ENCODE measurements around the gene CYB561D2.
"Not testable (repeated sequence)": the region's sequence is repeated elsewhere in the genome, so short reads cannot be mapped to it uniquely, and the experiment has no call there.

The CYB561D2 gene
- 21.0 to 22.9 reads per million in 2 donors for total RNA-seq

- peak; percentile 100 for DNase-seq
These were observed at the start of gene CYB561D2, which contains the start of gene NPRL2 for GRCh38 chr3:50350527-50351322. CYB561D2 (plus strand) TSS chr3:50350862; CDS start chr3:50351434, 572 bp downstream. NPRL2 (minus strand) TSS chr3:50350775; CDS start chr3:50350652, 123 bp downstream.

GRCh38 chr3:50302095-50303012 is 48.3 kb upstream of the CYB561D2 start:
- DNase-seq, result no peak

GRCh38 chr3:50303013-50303815 is 47.4 kb upstream of the CYB561D2 start, which contains the start of gene HYAL1:
HYAL1 (minus strand) TSS chr3:50303574; CDS start chr3:50302956, 618 bp downstream.
- DNase-seq, result no peak

GRCh38 chr3:50304601-50305000 is 46.1 kb upstream of the CYB561D2 start:
- no peak for DNase-seq

- not testable (repeated sequence) for DNase-seq
These were observed 38.6 kb upstream of the CYB561D2 start for GRCh38 chr3:50312041-50312440.

GRCh38 chr3:50314342-50314741 is 36.3 kb upstream of the CYB561D2 start:
- no peak for DNase-seq

GRCh38 chr3:50314816-50315215 is 35.8 kb upstream of the CYB561D2 start:
- DNase-seq, result no peak

- DNase-seq, result peak; percentile 37
These were observed 33.9 kb upstream of the CYB561D2 start for GRCh38 chr3:50316657-50317242.

GRCh38 chr3:50317300-50317699 is 33.4 kb upstream of the CYB561D2 start:
- no peak for DNase-seq

GRCh38 chr3:50318163-50318562 is 32.5 kb upstream of the CYB561D2 start:
- DNase-seq, result no peak

GRCh38 chr3:50318615-50319014 is 32.0 kb upstream of the CYB561D2 start:
- DNase-seq, result no peak

GRCh38 chr3:50319181-50319893 is 31.3 kb upstream of the CYB561D2 start:
- no peak for DNase-seq

GRCh38 chr3:50319894-50320625 is 30.6 kb upstream of the CYB561D2 start:
- no peak for DNase-seq

GRCh38 chr3:50320853-50321335 is 29.8 kb upstream of the CYB561D2 start:
- peak; percentile 61 for DNase-seq

GRCh38 chr3:50321336-50322114 is 29.1 kb upstream of the CYB561D2 start:
- peak; percentile 61 for DNase-seq

- DNase-seq, result no peak
These were observed 28.6 kb upstream of the CYB561D2 start for GRCh38 chr3:50322115-50322385.

- DNase-seq, result no peak
These were observed 28.1 kb upstream of the CYB561D2 start, which contains the start of gene HYAL2 for GRCh38 chr3:50322386-50323091. HYAL2 (minus strand) TSS chr3:50322745; CDS start chr3:50320489, 2,256 bp downstream.

- DNase-seq, result no peak
These were observed 27.5 kb upstream of the CYB561D2 start for GRCh38 chr3:50323092-50323600.

All from activated gamma-delta T cell (primary cell).